ENCODE results near the gene GNAI3.

The GNAI3 gene

DNA sequence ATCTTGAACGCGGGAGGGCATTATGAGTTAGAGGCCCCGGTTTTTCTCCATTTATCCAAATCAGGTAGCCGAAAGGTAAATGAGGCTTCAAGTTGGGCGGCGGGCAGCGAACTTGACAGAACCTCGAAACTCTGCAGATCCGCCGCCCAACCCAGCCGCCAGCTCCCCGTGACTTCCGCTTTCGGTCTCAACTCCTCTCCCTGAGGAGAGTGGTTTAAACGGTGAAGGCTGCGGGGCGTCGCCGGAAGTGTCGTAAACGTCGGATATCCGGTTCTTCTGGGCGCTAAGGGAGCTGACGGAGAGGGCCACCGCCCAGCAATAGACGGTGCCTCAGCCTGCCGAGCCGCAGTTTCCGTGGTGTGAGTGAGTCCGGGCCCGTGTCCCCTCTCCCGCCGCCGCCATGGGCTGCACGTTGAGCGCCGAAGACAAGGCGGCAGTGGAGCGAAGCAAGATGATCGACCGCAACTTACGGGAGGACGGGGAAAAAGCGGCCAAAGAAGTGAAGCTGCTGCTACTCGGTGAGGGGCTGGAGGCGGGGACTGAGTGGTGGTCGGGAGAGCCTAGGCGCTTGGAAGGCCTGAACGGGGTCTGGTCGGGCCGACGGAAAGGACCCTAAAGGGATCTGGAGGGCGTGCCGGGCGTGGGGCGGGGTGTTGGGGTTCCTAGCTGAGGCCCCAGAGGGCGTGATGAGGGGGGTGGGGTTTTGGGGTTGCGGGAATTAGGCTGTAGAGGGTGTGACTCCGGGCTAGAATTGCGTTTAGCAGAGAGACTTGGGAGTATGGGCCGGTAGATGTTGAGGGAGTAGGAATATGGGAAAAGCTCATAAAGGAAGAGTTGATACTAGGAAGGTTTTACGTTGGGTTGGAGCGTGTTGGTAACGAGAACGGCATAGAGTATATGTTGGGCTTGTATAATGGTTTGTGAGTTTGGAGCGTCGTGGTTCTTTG is at the start of gene GNAI3:
Gene GNAI3 (plus strand): TSS at position 295 of the 947 bp plus-strand sequence. CDS start 106 bp downstream, at position 401.
- DNase-seq (ENCODE audit: low read depth), result peak; percentile 83

GRCh38 chr1:109499081-109499480 is 49.3 kb upstream of the GNAI3 start:
- no peak for DNase-seq (ENCODE audit: low read depth)

GRCh38 chr1:109499661-109500536 is 48.5 kb upstream of the GNAI3 start:
- DNase-seq (ENCODE audit: low read depth), result no peak

DNA sequence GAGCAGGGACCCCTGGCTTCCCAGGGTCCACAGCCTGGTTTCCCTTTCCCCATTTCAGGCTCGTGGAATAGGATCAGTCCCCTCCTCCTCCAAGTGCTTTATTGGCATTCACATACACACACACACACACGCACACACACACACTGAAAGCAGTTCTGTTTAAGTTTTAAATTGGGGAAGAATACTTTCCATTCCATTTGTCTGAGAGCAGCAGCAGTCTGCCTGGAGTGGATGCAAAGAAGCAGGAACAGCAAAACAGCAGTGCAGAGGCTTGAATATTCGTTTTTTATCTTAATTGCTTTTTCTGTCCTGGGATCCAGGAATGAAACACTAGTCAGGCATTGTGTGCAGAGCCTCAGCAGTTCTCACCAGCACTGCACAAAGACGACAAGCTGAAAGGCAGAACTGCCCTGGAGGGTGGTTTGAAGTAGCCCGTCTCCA is 47.5 kb upstream of the GNAI3 start:
- DNase-seq (ENCODE audit: low read depth), result no peak

DNA sequence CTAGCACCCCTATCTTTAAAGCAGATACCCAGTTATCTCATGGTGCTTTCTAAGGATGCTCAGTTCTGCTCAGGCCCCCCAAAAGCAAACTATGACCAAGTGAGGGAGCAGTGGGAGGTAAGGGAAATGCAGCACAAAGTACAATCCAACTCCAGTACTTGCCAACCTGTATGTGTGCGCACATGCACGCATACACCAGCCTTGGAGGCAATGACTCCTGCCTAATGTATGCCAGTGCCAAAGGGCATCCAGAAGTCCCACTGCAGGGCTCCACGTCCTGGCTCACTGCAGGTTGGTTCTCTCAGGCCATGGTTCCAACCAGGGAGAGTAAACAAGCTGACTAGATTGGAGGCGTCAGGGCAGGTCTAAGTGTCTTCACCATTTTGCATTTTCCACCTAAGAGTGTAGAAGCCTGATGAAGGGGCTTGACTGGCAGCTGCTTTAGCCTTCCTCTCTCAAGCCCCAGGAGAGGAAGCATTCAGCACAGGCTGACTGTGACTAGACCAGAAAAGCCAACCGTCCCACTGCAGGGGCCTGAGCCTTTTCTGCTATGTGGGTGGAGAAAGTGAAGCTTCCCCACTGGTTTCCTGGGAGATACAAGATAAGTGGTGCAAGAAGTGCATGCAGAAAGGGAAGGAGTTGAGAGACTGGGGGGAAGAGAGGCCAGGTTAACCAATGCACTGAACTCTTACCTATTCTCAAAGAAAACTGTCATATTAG is 46.6 kb upstream of the GNAI3 start:
- DNase-seq (ENCODE audit: low read depth), result no peak

DNA sequence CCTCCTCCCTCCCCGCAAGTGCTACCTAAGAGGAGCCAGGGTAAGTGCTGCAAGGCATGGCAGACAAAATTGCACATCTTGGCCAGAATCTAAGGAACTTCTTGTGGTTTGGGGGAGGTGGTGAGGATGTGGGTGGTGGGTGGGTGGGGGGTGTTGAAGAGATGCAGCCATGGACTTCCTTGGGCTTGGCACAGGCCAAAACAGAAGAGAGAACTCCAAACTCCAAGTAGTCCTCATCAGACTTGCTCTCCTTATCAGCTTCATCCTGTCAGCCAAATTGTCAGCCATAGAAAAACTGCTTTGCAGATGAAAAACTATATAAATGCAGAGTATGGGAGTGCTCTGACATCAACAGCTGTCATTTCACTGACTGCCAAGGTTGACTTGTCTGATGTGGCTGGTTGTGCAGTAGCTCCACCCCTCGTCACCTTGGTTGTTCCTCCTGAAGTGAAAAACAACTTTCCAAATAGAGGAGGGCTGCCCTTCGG is 46.0 kb upstream of the GNAI3 start:
- DNase-seq (ENCODE audit: low read depth), result no peak

DNA sequence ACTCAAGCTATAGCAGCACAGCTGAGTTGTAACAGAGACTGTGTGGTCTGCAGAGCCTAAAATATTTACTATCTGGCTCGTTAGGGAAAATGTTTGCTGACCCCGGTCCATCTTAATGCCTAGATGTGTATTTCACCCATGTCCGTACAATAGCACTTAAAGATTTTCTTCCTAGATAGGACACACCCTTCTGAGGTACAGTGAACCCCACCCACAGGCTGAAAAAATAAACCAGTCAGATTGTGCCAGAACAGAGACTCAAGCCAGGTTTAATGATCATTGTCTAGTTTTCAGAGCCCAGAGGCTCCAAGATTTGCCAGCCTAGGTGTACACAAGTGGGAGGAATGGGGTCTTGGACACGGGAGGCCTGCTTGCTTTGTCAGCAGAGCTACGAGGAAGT is 44.5 kb upstream of the GNAI3 start:
- no peak for DNase-seq (ENCODE audit: low read depth)

DNA sequence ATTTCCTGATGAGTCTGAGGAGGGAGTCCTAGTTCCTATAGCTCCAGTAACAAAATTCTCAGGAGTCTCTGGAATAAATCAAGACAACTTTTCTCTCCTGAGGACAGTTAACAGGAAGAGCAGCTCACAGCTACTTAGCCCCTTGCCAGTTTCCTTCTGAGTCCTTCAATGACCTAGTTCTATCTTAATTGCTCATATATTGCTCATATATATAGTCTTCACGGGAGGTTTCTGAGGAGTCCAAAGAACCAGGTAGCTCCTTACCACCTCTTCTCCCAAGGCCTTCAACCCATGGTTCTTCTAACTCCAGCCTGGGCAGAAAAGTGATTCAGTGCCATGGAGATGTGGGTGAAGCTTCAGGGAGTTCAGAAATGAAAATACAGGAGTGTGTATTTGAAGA is 43.4 kb upstream of the GNAI3 start:
- no peak for DNase-seq (ENCODE audit: low read depth)

DNA sequence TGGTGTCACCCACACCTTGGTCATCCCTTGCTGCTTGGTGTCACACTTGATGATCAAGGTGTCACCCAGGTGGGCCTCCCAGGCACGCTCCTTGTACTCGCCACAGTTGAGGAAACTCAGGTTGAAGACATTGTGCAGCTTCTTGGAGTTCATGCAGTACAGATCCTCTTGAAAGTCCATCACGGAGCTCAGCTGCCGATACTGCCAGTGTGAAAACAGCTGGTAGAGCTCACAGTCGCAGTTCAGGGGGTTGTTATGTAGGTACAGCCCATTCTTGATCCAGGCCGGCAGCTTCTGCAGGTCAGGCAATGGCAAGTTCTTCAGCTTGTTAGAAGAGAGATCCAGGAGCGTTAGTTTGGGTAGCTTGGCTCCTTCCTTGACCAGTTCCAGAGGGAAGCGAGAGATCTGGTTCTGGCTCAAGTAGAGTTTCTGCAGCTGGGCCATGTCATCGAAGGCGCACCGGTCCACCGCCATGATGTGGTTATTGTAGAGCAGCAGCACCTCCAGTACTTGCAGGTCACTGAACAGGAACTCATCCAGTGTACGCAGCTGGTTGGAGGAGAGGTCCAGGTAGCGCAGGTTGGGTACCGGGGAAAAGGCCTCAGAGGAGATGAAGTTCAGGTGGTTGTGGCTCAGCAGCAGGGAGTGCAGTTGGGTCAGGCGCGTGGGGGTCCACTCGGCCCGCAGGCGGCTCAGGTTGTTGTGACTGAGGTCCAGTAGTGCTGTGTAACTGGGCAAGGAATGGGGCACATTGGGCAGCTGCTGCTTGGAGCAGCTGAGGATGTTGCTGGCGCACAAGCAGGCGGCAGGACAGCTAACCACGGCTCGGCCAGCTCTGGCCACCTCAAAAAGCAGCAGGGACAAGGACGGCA is 40.2 kb upstream of the GNAI3 start:
- no peak for DNase-seq (ENCODE audit: low read depth)

DNA sequence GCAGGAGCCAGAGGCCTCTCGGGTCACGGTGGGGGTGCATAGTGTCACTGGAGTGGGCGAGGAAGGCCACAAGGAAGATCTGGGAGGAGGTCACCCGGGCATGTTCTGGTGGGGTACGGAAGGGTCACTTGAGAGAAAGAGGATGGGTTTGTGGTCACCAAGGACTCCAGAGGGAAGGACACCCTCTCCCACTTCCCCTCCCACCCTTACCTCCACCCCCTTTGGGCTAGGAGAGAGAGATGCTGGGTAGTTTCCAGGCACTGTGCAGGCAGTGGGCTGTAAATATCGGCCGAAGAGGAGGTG is 39.6 kb upstream of the GNAI3 start:
- DNase-seq (ENCODE audit: low read depth), result no peak

DNA sequence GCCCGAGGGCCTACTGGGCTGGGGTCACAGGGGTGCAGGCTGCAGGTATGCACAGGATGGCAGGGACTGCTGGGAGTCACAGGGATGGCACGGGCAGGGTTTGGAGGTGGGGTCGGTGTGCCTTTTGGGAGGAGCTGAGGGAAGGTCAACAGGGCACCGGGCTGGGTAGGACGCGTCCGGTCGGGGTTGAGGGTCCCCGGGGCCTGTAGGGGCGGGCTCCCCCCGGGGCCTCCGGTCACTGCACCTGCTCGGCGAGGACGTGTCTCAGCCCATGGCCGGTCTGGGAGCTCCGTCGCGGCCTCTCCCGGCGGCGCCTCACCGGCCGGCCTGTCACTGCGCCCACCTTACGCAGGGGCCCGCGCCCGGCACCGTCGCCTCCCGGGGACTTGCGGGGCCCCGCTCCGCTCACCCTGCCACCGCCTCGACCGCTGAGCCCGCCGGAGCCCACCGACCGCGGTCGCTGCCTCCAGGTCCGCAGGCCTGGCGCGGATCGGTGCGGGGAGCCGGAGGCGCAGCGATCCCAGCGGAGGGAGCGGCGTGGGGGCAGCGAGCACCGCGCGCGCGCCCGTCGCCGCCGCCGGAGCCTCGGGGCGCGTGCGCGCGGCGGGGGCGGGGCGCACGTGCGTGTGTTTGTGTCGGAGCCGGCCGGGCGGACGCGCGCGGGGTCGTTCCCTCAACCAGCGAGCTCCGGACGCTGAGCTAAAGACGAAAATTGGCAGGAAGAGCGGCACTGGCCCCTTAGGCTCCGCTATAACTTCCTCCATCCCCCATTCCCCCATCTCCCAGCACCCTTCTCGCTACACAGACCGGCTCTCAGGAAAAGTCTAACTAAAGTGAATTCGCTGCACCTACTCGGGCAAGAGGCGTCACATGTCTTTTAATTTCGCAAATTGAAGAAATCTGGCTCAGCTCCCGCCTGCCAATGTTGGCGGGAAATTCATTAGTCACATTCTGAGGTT is 39.0 kb upstream of the GNAI3 start, which contains the start of gene AMIGO1:
Gene AMIGO1 (minus strand): TSS at position 552 of the 959 bp plus-strand sequence. CDS start 815 bp downstream, outside the sequence.
- DNase-seq (ENCODE audit: low read depth), result no peak

DNA sequence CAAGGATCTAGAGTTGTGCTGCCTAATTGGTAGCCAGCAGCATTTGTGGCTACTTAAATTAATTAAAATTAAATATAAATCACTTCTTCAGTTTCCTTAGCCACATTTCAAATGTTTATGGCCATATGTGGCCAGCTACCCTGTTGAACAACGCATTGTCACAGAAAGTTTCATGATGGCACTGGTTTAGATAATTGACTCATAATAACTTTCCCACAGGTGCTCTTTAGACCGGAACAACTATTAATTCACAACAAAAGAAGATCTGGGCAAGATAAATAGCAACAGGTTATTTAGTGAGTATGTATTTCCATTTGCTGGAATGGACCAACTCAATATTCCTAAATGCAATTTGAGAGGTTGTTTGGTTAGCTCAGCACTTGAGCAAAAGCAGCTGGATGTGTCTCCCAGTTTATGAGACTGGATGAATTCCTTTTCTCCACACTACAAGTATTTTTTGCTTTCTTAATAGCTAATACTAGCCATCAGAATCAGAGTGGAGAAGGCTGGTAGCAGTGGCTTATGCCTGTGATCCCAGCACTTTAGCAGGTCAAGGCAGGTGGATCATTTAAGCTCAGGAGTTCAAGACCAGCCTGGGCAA is 35.2 kb upstream of the GNAI3 start:
- no peak for DNase-seq (ENCODE audit: low read depth)

GRCh38 chr1:109514846-109515245 is 33.6 kb upstream of the GNAI3 start:
- no peak for DNase-seq (ENCODE audit: low read depth)

DNA sequence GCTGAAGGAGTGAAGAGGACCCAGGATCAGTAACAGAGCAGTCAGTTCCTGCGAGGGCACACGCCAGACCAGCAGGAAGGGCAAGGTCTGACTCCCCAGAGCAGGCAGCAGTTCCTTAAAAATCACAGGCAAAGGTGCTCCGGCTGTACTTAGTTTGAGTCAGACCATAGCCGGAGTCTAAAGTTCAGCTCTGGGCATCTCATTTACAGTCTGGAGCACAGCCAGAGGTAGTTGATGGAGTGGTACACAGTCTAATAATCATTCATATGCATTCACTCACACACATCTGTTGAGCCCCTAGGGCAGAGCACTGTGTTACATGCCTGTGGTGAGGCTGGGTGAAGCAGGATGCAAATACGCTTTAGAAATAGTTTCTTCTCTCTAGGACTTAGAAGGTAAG is 31.5 kb upstream of the GNAI3 start:
- no peak for DNase-seq (ENCODE audit: low read depth)

DNA sequence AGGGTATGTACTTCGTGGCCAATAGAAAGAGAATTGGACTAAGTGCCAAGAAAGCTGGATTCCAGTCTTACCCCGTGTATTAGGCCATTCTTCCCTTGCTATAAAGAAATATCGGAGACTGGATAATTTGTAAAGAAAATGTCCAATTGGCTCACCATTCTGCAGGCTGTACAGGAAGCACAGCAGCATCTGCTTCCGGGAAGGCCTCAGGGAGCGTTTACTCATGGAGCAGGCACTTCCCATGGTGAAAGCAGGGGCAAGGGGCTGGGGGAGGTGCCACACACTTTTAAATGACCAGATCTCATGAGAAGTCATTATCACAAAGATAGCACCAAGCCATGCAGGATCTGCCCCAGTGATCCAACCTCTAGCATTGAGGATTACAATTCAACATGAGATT is 31.1 kb upstream of the GNAI3 start:
- DNase-seq (ENCODE audit: low read depth), result no peak

- DNase-seq (ENCODE audit: low read depth), result no peak
Measured at GRCh38 chr1:109521002-109521951, 27.1 kb upstream of the GNAI3 start.

- DNase-seq (ENCODE audit: low read depth), result no peak
Measured at GRCh38 chr1:109522026-109522425, 26.4 kb upstream of the GNAI3 start.

- no peak for DNase-seq (ENCODE audit: low read depth)
Measured at GRCh38 chr1:109523706-109524105, 24.7 kb upstream of the GNAI3 start.

Measured in HS-5 (cell line).